Stimulated activated CD8-positive, alpha-beta memory T cell treated with anti-CD3 and anti-CD28 coated beads, Interleukin-12 subunit alpha, Interleukin-12 subunit beta, amount 100 ng/mL, for 24 hours (primary cell): Measurements from ENCODE around the gene SEC16A.

Experiments used
- DNase-seq: peaks from one replicate; pipeline ENCODE4 v3.0.0-alpha.2; 2020; ENCODE audit errors: extremely low read depth

The SEC16A gene

GRCh38 chr9:136502196-136502595 is 19.4 kb upstream of the SEC16A start:
- DNase-seq = no peak

GRCh38 chr9:136501686-136502085 is 18.8 kb upstream of the SEC16A start:
- DNase-seq = no peak

- no peak for DNase-seq
Measured at GRCh38 chr9:136499935-136500910, 17.4 kb upstream of the SEC16A start.

GRCh38 chr9:136499071-136499934 is 16.5 kb upstream of the SEC16A start:
- DNase-seq = no peak

GRCh38 chr9:136497916-136498695 is 15.3 kb upstream of the SEC16A start:
- no peak for DNase-seq

GRCh38 chr9:136496801-136497620 is 14.2 kb upstream of the SEC16A start:
- DNase-seq = no peak

- no peak for DNase-seq
Measured at GRCh38 chr9:136496181-136496580, 13.3 kb upstream of the SEC16A start.

GRCh38 chr9:136495238-136495800 is 12.5 kb upstream of the SEC16A start:
- no peak for DNase-seq

- no peak for DNase-seq
Measured at GRCh38 chr9:136494531-136495215, 11.8 kb upstream of the SEC16A start.

- no peak for DNase-seq
Measured at GRCh38 chr9:136494012-136494411, 11.2 kb upstream of the SEC16A start.

GRCh38 chr9:136493567-136493971 is 10.7 kb upstream of the SEC16A start:
- DNase-seq = no peak

- DNase-seq = no peak
Measured at GRCh38 chr9:136492978-136493522, 10.2 kb upstream of the SEC16A start.

GRCh38 chr9:136489731-136490130 is 6.9 kb upstream of the SEC16A start:
- no peak for DNase-seq

GRCh38 chr9:136488247-136489214 is 5.7 kb upstream of the SEC16A start:
- no peak for DNase-seq

GRCh38 chr9:136487672-136488071 is 4.8 kb upstream of the SEC16A start:
- no peak for DNase-seq

GRCh38 chr9:136486823-136487620 is 4.2 kb upstream of the SEC16A start:
- no peak for DNase-seq

GRCh38 chr9:136486131-136486530 is 3.3 kb upstream of the SEC16A start:
- no peak for DNase-seq
